Omental fat pad (tissue), 4 donors: ENCODE results near the gene SAXO2. TPM values are rescaled to one million over a fixed set of nuclear protein-coding genes. Genes with fewer than 3 reads are reported as not detected.
"Not testable (repeated sequence)": the region's sequence is repeated elsewhere in the genome, so short reads cannot be mapped to it uniquely, and the experiment has no call there.

Experiments used
- ATAC-seq: fragments of 150-250 bp; one replicate; pipeline ENCODE4 v1.9.1; 2016; ENCODE audit warnings: mild to moderate bottlenecking, moderate library complexity; ENCODE audit not compliant: low FRiP score
- DNase-seq: peaks from one replicate; pipeline ENCODE4 v3.0.0-alpha.2; 2019; ENCODE audit warnings: low spot score
- CTCF ChIP-seq, 3 donors: fragments of 450-650 bp; IDR thresholded peaks; one replicate each; pipeline ENCODE4 v1.5.1; 2016 to 2017; ENCODE audit warnings: antibody characterized with exemption in 3 of 3, mild to moderate bottlenecking in 3 of 3, moderate library complexity in 2 of 3
- total RNA-seq, 4 donors: library from RNA; depleted of rRNA; stranded (reverse); fragments of >200 nt; gene quantifications; one replicate each; pipeline ENCODE4 v1.1.0, GENCODE V29; 2016

The SAXO2 gene
- total RNA-seq, 4 donors from 2014 or later = 0.19 to 6.6 (median 1.9) TPM; not detected in 1

- TF ChIP-seq CTCF (IDR thresholded peaks at IDR 0.05) = no peak
- DNase-seq = no peak
- ATAC-seq = no peak
Observed at GRCh38 chr15:82317091-82317489, 54.5 kb downstream of the SAXO2 start.

DNA sequence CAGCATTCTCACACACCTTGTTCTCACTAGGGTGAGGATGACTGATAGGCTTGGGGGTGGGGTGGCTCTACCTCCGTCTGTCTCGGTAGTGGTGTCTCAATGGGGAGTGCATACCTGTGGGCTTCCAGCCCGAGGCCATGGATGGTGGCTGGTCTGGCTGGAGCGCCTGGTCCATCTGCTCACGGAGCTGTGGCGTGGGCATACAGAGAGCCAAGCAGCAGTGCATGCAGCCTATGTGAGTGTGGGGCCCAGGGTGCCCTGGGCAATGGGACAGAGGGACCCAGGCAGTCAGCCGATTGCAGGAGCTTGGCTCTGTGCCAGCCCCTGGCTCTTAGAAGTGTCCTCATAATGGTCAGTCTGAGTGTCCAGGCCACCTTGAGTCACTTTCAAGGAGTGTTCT is 54.9 kb downstream of the SAXO2 start:
- not testable (repeated sequence) for ATAC-seq, DNase-seq

- not testable (repeated sequence) for DNase-seq, ATAC-seq
Observed at GRCh38 chr15:82318281-82318680, 55.7 kb downstream of the SAXO2 start.

GRCh38 chr15:82319522-82320278 is 57.1 kb downstream of the SAXO2 start:
- not testable (repeated sequence) for ATAC-seq, DNase-seq

DNA sequence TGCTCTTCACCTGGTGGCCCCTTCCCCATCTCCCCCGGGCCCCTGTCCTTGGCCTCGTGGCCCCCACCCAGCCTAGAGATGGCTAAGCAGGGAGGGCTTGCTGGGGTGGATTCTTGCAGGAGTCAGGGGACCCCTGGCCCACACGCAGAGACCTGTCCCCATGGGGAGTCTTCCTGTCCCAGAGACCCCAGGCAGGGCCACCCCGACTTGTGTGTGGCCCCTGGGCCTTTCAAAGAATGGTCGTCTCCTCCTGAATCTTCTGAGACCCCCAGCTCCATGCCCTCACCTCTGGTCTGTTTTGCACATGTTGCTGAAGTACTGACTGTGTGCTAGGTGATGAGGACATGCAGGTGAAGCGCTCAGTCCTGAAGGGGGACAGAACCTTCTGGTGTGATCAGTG is 58.2 kb downstream of the SAXO2 start:
- DNase-seq, ATAC-seq: not testable (repeated sequence)

GRCh38 chr15:82322488-82322887 is 59.9 kb downstream of the SAXO2 start:
- DNase-seq = not testable (repeated sequence)

GRCh38 chr15:82324831-82325230 is 62.2 kb downstream of the SAXO2 start:
- not testable (repeated sequence) for ATAC-seq, DNase-seq

More at GRCh38 chr15:82322488-82322887, 59.9 kb downstream of the SAXO2 start:
- ATAC-seq = not testable (repeated sequence)

GRCh38 chr15:82325646-82326045 is 63.0 kb downstream of the SAXO2 start:
- ATAC-seq, DNase-seq: not testable (repeated sequence)

DNA sequence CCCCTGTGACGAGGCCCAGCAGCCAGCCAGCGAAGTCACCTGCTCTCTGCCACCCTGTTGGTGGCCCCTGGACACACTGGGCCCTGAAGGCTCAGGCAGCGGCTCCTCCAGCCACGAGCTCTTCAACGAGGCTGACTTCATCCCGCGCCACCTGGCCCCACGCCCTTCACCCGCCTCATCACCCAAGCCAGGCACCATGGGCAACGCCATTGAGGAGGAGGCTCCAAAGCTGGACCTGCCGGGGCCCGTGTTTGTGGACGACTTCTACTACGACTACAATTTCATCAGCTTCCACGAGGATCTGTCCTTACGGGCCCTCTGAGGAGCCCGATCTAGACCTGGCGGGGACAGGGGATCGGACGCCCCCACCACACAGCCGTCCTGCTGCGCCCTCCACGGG is 64.3 kb downstream of the SAXO2 start:
- not testable (repeated sequence) for DNase-seq, ATAC-seq

- DNase-seq, ATAC-seq: not testable (repeated sequence)
Observed at GRCh38 chr15:82327372-82327771, 64.8 kb downstream of the SAXO2 start.

GRCh38 chr15:82329039-82329438 is 66.4 kb downstream of the SAXO2 start:
- ATAC-seq, DNase-seq: not testable (repeated sequence)

DNA sequence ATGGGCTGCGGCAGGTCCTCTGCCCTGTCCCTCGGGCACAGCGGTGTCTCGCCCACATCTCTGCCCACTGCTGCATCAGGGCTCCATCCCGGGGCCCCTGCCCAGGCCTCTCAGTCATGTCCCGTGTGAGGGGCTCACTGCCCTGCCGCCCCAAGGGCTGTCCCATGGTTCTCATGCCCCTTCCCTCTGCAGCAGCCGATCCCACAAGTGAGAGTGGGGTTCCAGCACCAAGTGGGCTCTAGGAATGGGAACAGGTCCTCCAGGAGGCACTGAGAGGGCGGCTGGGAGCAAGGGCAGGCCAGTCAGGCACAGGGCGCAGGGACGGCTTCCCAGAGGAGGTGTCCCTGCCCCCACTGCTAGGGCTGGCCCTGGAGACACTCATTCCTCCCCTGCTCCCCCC is 68.3 kb downstream of the SAXO2 start:
- DNase-seq, ATAC-seq: not testable (repeated sequence)

GRCh38 chr15:82331576-82332304 is 69.1 kb downstream of the SAXO2 start:
- ATAC-seq, DNase-seq: not testable (repeated sequence)

GRCh38 chr15:82332711-82333602 is 70.3 kb downstream of the SAXO2 start:
- ATAC-seq, DNase-seq: not testable (repeated sequence)

DNA sequence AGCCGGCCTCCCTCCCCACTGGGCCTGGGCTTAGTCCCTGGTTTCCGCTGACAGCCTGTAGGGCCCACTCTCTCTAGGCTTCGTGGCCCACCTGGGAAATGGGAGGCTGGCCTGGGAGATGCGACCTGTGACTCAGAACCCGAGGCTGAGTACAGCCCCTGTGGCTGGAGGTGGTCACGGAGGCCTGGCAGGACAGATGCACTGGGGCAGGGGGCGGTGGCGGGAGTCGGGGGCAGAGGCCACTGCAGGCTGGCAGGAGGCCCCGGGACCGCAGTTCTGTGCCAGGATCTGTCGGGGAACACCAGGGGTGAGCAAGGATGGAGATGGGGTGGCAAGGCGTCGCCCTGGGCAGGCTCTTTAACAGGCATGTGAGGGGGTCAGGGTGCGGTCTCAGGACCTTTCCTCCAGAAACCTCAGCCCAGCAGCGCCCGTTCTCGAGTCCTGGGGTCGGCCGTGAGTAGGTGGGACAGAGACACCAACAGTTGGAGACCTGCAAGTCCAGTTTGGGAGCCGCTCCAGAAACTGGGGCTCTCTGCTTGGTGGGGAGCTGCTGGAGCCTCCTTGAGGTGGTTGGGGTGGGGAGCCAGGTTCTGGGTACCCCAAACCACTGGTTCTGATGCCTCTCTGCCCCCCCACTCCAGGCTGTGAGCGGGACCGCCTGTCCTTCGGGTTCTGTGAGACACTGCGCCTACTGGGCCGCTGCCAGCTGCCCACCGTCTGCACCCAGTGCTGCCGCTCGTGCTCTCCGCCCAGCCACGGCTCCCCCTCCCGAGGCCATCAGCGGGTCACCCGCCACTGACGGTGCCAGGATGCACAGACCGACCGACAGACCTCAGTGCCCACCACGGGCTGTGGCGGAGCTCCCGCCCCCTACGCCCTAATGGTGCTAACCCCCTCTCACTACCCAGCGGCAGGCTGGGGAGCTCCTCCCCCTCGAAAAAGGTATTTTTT is 71.3 kb downstream of the SAXO2 start:
- DNase-seq, ATAC-seq: not testable (repeated sequence)
